HG02973 (cell line): ENCODE data around the gene ADCY10.
"Not testable (repeated sequence)": the region's sequence is repeated elsewhere in the genome, so short reads cannot be mapped to it uniquely, and the experiment has no call there.

Source experiments
- ATAC-seq: cut with Tn5 transposase; IDR thresholded peaks from one replicate; pipeline ENCODE4 v1.9.1; 2021; ENCODE audit warnings: moderate library complexity; ENCODE audit not compliant: unreplicated experiment

Gene ADCY10

GRCh38 chr1:167893798-167894197 is 20.1 kb downstream of the ADCY10 start:
- no peak for ATAC-seq

DNA sequence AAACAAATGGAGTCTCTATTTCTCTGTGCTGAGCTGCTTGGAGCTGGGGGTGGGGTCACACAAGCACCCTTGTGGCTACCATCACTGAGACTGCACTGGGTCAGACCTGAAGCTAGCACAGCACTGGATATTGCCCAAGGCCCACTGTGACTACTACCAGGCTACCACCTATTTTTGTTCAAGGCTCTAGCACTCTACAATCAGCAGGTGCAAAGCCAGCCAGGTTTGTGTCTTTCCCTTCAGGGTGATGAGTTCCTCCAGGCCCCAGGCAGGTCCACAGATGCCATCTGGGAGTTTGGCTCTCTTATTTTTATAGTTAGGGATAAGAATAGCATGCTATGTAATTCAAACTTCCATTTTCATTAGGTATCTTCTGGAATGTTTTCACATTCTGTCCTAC is 23.5 kb downstream of the ADCY10 start:
- ATAC-seq, result no peak

- ATAC-seq, result not testable (repeated sequence)
Measured at GRCh38 chr1:167887187-167887586, 26.7 kb downstream of the ADCY10 start.

GRCh38 chr1:167882376-167882775 is 31.6 kb downstream of the ADCY10 start:
- no peak for ATAC-seq

DNA sequence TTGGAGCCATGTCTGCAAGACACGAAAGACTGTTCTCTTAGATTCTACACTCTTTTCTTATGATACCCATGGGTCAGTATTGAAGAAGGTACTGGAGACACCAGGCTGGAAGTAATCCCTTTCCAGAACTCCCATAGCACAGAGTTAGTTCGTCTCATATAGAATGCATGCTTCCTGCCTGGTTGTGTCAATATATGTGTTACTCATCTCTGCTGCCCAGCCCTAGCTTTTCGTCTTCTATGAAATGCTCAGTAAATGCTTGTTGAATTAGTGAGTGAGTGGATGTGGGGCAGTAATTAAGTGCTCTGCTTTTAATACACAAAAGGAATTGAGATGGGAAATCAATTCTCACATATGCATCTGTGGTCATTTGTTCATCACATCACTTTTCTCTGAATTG is 32.1 kb downstream of the ADCY10 start:
- no peak for ATAC-seq

- no peak for ATAC-seq
Measured at GRCh38 chr1:167881069-167881468, 32.9 kb downstream of the ADCY10 start.

GRCh38 chr1:167880580-167881021 is 33.3 kb downstream of the ADCY10 start:
- ATAC-seq, result no peak

- no peak for ATAC-seq
Measured at GRCh38 chr1:167879508-167879907, 34.4 kb downstream of the ADCY10 start.

DNA sequence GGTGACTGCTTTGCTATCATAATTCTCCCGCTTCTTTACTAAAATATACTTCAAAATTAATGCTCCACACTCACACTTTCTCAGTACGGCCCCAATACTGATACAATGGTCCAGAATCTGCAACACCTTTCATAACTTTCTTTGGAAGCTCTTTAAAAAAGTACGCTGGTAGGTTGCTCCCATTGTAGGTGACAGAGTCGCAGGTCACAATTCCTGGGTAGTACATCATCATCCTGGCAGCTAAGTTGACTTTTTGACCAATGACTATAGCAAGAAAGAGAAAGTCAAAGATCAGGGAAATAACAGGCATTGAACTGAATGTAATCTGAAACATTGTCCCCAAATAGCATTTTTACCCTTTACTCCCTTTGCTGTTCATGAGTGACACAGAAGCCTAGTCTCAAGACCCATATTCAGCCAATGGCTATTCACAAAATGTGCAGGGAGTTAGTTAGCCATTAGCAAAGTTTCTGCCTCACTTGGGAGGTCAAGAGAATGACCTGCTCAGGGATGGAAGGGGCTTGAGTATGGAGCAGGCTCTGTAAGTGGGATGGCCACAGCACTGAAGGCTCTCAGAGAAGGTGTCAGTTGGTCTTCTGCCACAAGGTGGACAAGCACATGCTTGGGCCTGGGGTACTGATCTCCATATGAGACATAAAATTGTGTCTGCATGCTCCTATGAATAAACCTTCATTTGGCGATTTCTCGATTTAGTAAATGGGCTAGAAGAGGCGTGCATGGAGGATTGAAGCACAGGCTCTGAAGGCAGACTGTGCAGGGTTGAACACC is 35.4 kb downstream of the ADCY10 start:
- no peak for ATAC-seq

GRCh38 chr1:167876597-167877175 is 37.2 kb downstream of the ADCY10 start:
- ATAC-seq, result no peak

GRCh38 chr1:167871331-167871730 is 42.6 kb downstream of the ADCY10 start:
- ATAC-seq, result no peak

DNA sequence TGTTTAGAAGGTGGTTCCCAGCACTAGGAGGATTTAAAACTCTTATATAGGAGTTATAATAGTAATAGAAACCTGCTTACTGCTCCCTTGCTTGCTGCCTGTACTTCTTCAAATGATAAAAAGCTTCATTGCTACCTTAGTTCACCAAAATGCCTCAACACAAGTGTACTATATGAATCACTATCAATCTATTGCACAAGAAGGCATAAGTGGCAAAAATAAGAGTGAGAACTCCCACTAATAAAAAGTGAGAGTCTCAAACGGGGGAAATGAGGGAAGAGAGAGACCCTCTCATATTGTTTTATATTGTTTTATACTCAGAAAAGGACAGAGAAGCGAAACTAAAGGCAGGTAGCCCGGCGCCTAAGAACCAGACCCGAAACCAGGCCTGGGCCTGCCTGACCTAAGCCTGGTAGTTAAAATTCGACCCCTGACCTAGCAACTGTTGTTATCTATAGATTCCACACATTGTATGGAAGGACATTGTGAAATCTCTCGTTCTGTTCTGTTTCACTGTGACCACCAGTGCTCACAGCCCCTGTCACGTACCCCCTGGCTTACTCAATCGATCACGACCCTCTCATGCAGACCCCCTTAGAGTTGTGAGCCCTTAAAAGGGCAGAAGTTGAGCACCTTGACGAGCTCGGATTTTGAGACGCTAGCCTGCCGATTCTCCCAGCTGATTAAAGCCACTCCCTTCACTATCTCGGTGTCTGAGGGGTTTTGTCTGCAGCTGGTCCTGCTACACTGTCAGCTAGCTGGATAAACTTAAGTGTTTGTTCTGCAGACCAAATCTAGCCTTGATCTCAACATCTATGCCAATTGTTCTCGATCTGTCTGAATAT is 44.6 kb downstream of the ADCY10 start:
- not testable (repeated sequence) for ATAC-seq

DNA sequence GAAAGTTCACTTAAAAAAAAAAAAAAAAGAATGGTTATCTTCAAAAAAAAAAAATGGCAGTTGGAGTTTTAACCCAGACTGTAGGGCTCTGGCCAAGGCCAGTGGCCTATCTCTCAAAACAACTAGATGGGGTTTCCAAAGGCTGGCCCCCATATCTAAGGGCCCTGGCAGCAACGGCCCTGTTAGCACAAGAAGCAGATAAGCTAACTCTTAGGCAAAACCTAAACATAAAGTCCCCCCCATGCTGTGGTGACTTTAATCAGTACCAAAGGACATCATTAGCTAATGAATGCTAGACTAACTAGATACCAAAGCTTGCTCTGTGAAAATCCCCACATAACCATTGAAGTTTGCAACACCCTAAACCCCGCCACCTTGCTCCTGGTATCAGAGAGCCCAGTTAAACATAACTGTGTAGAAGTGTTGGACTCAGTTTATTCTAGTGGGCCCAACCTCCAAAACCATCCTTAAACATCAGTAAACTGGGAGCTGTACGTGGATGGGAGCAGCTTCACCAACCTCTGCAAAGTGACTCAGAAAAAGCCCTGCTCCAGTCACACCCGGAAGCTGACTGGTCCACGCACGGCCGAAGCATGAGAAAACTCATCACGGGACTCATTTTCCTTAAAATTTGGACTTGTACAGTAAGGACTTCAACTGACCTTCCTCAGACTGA is 47.1 kb downstream of the ADCY10 start:
- ATAC-seq, result not testable (repeated sequence)

- ATAC-seq, result not testable (repeated sequence)
Measured at GRCh38 chr1:167866326-167866725, 47.6 kb downstream of the ADCY10 start.

- not testable (repeated sequence) for ATAC-seq
Measured at GRCh38 chr1:167865804-167866308, 48.1 kb downstream of the ADCY10 start.

- ATAC-seq, result not testable (repeated sequence)
Measured at GRCh38 chr1:167865193-167865592, 48.7 kb downstream of the ADCY10 start.

DNA sequence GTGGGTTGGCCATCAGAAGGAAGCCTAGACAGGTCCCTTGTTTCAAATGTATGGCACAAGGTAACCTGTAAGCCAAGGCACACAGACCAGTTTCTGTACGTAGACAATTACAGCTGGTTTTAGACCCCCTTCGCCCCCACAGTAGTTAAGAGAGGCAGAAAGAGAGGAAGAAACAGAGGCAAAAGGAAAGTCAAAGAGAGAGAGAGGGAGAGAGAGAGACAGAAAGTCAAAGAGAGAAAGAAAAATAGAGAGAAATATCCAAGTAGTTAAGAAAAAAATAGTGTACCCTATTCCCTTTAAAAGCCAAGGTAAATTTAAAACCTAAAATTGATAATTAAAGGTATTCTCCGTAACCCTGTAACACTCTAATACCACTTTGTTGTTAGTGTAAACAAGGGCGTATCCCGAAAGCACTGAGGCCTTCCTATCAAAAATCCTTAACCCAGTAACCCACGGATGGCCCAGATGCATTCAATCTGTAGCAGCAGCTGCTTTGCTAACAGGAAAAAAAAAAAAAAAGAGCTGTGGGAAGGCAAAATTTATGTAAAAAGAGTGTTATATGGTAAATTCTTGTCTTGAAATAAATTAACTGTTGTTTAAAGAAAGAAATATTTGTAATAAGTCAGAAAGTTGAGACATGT is 49.4 kb downstream of the ADCY10 start:
- no peak for ATAC-seq

DNA sequence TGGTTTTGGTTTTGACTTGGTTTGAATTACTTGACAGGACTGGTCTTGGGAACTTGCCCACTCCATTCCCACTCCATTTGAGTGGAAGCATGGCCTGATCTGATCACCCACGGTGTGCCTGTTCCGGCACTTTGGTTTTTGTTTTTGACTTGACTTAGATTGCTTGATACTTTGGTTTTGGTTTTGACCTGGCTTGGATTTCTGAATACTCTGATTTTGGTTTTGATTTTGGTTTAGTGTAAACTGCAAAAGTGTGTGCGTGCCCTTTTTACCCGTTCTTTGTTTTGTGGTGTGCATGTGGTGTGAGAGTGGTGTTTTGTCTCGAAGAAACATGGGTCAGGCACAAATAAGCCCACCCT is 50.0 kb downstream of the ADCY10 start:
- no peak for ATAC-seq

DNA sequence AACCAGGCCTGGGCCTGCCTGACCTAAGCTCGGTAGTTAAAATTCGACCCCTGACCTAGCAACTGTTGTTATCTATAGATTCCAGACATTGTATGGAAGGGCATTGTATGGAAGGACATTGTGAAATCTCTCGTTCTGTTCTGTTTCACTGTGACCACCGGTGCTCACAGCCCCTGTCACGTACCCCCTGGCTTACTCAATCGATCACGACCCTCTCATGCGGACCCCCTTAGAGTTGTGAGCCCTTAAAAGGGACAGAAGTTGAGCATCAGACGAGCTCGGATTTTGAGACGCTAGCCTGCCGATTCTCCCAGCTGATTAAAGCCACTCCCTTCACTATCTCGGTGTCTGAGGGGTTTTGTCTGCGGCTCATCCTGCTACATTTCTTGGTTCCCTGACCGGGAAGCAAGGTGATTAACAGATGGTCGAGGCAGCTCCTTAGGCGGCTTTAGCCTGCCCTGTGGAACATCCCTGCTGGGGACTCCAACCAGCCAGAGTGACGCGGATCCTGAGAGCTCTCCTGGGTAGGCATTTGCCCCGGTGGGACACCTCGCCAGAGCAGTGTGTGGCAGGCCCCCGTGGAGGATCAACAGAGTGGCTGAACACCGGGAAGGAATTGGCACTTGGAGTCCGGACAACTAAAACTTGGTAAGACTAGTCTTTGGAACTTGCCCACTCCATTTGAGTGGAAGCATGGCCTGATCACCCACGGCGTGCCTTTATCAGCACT is 50.6 kb downstream of the ADCY10 start:
- ATAC-seq, result not testable (repeated sequence)
